HG02759 (cell line): ENCODE data around the gene ZNRF3.
"Not testable (repeated sequence)": the region's sequence is repeated elsewhere in the genome, so short reads cannot be mapped to it uniquely, and the experiment has no call there.

Source experiments
- ATAC-seq: cut with Tn5 transposase; IDR thresholded peaks from one replicate; pipeline ENCODE4 v1.9.1; 2021; ENCODE audit warnings: mild to moderate bottlenecking, moderate library complexity; ENCODE audit not compliant: unreplicated experiment

Gene ZNRF3

DNA sequence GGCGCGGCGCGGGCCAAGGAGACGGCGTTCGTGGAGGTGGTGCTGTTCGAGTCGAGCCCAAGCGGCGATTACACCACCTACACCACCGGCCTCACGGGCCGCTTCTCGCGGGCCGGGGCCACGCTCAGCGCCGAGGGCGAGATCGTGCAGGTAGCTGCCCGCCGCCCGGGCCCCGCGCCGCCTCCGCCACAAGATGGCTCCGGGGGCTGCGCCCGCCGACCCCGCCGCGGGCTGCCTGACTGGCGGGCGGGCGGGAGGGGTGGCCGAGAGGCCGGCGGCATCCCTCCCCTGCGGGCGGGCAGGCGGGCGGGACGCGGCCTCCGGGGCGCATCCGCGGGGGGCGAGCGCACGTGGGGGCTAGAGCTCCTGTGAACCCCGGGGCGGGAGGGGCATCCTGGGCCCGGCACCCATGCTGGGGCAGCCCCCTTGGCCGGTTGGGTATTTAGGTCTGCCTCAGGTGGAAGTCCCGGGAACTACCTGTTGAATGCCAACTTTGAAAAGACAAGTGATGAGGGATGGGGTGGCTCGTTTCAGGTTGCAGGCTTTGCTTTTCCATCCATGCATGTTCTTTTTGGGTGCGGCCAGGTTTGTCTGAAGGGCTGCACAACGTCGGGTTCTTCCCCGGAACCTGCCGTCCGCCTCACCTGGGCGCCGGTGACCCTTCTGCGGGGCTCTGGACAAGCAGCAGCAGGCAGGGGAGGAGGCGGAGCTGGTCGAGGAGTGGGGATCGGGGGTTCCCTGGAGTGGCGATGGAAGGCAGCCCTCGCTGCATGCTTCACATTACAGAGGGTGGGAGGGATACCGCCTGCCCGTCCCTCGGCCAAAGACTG, 760 bp downstream of the ZNRF3 start:
- peak; percentile 35 for ATAC-seq

DNA sequence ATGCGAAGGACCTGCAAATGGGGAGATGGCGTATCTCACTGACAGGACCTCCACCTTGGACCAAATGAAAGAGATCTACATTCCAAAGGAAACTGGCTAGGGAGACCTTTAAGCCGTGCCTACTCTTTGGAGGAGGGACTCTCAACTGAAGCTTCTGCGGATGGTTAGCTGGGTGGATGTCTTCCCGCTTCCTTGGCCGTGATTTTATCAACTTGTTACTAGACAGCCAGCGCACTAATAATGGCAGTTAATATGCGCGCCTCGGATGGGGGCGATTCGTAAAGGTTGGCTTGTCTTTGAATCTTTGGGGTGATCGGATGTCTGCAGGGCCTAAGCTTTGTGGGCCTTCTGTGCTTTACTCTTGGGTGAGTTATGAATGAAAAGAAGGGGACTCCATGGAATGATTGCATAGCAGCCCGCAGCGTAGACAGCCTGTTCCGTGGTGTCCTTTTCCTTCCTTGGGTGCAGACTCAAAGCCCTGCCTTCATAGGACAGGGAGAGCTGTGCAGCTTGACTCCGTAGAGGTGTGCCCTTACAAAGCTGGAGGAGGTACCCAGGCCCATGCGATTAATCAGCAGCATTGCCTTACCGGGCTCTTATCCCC, 1.5 kb downstream of the ZNRF3 start:
- no peak for ATAC-seq

DNA sequence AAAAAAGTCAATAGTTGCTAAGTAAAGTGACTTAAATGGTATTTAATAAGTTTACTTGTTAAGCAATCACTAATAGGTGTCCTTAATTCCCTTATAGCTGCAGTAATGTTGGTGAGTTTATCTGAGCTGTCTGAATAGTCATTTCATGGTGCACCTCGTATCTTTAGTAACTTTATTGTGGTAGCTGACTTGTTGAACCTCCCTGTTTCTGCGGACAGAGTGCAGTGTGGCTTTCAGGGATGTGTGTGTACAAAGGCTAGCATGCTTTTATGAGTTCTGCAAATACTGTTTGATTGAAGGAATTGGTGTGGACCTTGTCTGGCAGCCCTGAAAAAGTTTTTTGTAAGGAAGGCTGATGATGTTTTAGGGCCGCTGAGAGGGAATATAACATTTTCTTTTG, 2.6 kb downstream of the ZNRF3 start:
- ATAC-seq = no peak

DNA sequence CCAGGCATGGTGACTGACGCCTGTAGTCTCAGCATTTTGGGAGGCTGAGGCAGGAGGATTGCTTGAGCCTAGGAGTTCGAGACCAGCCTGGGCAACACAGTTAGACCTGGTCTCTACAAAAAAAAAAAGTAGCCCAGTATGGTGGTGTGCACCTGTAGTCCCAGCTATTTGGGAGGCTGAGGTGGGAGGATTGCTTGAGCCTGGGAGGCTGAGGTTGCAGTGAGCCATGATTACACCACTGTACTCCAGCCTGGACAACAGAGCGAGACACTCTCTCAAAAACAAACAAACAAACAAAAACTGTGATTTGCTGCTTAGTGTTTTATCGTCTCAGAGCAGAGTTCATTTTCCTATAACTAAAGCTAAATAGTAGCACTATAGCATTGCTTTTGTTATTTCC, 3.3 kb downstream of the ZNRF3 start:
- not testable (repeated sequence) for ATAC-seq

DNA sequence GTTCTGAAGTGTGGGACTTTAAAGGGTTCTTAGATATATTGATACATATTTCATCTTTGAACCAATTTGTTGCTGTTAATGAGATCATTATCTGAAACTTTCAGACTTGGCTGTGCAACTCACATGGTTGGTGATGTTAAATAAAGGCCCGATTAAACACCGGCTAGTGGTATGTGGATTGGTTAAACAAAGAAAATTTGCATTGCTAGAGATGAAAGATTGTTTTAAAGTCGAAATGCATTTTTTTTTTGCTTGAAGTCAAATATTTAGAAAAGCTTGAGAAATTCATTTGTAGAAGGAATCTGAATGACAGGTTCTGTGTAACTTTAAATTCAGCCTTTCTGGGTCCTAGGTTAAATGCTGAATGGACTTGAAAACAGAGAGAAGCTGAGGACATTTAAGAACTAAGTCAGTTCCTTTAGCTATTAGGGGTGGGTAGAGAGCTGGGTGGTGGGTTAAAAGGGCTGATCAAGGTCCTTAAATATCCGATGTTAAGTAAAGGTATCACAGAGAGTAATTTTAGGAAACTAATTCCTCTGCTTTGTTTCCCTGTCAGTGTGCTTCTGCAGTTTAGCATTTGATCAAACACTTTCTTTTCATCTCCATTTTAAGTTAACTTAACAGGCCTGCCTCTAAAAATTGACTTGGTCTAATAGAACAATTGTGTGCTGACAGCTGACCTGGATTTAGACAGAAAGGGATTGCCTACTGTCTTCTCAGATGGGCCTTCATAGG, 4.5 kb downstream of the ZNRF3 start:
- no peak for ATAC-seq

GRCh38 chr22:28889478-28890024, 6.2 kb downstream of the ZNRF3 start:
- no peak for ATAC-seq

GRCh38 chr22:28891156-28891733, 7.9 kb downstream of the ZNRF3 start:
- ATAC-seq = no peak

DNA sequence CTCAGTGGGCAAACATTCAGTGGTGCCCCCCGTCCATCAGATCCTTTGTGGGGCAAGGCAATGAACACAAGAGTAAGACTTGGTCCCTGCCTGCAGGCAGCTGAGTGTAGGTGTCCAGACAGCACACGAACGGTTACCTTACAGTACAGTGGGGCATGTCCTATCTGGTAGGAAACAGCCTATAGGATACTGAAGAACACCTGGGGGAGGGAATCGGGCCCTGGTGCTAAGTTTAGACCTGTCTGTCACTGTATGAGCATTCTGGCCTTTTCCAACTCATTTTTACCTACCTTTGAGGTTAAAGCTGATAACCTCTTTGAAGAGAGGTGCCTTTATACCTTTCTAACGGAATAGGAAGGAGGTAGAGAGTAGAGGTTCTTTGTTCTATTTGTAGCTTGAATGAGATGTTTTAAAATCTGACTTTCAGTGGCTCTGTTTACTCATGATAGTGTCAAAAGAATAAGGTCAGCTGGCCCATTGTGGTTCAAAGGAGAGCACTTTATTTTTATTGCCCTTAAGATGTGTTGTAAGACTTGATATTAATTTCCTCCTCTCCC, 8.9 kb downstream of the ZNRF3 start:
- no peak for ATAC-seq

- no peak for ATAC-seq
Observed at GRCh38 chr22:28893810-28894209, 10.4 kb downstream of the ZNRF3 start.

GRCh38 chr22:28894334-28894733, 11.0 kb downstream of the ZNRF3 start:
- no peak for ATAC-seq

- ATAC-seq = no peak
Observed at GRCh38 chr22:28894807-28895206, 11.4 kb downstream of the ZNRF3 start.

GRCh38 chr22:28896611-28897010, 13.2 kb downstream of the ZNRF3 start:
- no peak for ATAC-seq

- ATAC-seq = no peak
Observed at GRCh38 chr22:28898233-28898629, 14.9 kb downstream of the ZNRF3 start.

- ATAC-seq = no peak
Observed at GRCh38 chr22:28899199-28899853, 16.0 kb downstream of the ZNRF3 start.

DNA sequence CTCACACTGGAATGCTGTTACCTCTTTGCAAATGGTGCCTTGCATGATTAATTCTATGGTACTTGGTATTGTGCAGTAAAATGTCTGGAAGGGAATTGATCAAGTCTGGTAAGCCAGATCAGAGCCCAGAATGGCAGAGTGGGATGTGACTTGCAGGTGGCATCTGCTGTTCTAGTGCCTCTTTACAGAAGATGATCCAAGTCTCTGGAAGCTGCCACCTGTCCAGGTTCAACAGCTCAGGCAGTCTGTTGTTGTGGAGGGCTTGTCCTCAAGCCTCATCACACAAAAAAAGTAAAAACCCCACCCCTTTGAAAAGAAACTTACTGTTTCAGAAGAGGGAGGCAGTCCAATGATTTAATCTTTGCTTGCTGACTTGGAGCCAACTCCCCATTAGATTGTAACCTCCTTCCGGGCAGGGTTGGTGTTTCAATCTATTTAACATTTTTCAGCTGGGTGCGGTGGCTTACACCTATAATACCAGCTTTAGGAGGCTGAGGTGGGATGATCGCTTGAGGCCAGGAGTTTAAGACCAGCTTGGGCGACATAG, 17.1 kb downstream of the ZNRF3 start:
- ATAC-seq = no peak

DNA sequence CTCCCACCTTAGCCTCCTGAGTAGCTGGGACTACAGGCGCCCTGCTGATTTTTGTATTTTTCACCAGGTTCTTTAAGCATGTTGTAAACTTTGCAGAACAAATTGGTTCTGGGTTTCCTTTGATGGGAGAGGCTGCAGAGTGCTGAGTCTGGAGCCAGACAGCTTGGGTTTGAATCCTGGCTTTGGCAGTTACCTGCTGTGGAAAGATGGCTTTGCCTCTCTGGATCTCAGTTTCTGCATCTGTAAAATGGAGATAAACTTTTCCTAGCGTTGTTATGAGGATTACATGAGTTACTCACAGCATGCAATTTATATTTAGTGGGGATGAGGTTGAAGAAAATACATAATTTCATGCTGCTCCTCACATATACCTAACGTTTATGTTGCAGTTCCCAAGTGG, 19.1 kb downstream of the ZNRF3 start:
- no peak for ATAC-seq

- ATAC-seq = no peak
Observed at GRCh38 chr22:28903080-28903479, 19.7 kb downstream of the ZNRF3 start.

DNA sequence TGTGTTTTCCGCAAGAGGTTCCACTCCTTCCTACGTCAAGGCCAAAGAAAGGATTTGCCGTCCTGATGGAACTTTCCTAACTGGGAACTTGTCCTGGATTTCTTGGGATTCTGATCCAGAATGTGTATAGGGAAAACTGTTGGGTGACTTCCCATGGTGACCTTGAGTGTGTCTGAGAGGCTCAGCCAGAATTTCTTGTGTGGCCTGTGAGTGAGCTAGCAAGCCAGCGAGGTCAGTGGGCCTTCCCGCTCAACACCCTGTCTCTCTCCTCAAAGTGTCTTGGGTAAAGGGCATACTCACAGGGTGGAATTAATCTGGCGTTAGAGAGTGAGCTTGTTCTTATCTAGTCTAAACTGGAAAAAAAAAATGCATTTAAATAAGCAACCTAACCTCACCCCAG, 20.4 kb downstream of the ZNRF3 start:
- no peak for ATAC-seq

- ATAC-seq = no peak
Observed at GRCh38 chr22:28904211-28904896, 21.0 kb downstream of the ZNRF3 start.
